SK-N-SH treated with all-trans-retinoic acid at 6 μM for 48 hours (cell line): Measurements from ENCODE around the gene CDIP1.

Experiments used
- ATAC-seq: fragments of 200-7000 bp; cut with Tn5 transposase; 3 replicates; pipeline ENCODE4 v1.9.1; 2020; ENCODE audit warnings: mild to moderate bottlenecking, moderate library complexity
- ARNTL ChIP-seq: fragments of 450-650 bp; formaldehyde crosslinking; IDR thresholded peaks from 2 replicates; pipeline ENCODE4 v1.5.0; 2020; ENCODE audit warnings: low read depth, mild to moderate bottlenecking, moderate library complexity, borderline replicate concordance
- BACH2 ChIP-seq: fragments of 250-450 bp; sonication (Bioruptor Pico); IDR thresholded peaks from 2 replicates; pipeline ENCODE4 v1.9.0; 2021; ENCODE audit warnings: mild to moderate bottlenecking, borderline replicate concordance
- CREB5 ChIP-seq: fragments of 250-450 bp; sonication (Bioruptor Pico); IDR thresholded peaks from 2 replicates; pipeline ENCODE4 v1.5.1; 2020; ENCODE audit warnings: low read depth, mild to moderate bottlenecking, moderate library complexity
- CSDC2 ChIP-seq: fragments of 250-450 bp; sonication (Bioruptor Pico); IDR thresholded peaks from 2 replicates; pipeline ENCODE4 v1.5.0; 2020; ENCODE audit warnings: mild to moderate bottlenecking, moderate library complexity
- CSRNP3 ChIP-seq: fragments of 250-450 bp; sonication (Bioruptor Pico); IDR thresholded peaks from 2 replicates; pipeline ENCODE4 v1.5.1; 2021; ENCODE audit warnings: mild to moderate bottlenecking, moderate library complexity
- ESRRG ChIP-seq: fragments of 250-450 bp; sonication (Bioruptor Pico); IDR thresholded peaks from 2 replicates; pipeline ENCODE4 v1.6.1; 2021; ENCODE audit warnings: mild to moderate bottlenecking
- ISL1 ChIP-seq: fragments of 250-450 bp; sonication (Bioruptor Pico); IDR thresholded peaks from 2 replicates; pipeline ENCODE4 v2.1.2; 2022; ENCODE audit warnings: mild to moderate bottlenecking, moderate library complexity
- OSR1 ChIP-seq: fragments of 250-450 bp; sonication (Bioruptor Pico); IDR thresholded peaks from 2 replicates; pipeline ENCODE4 v1.8.0; 2022; ENCODE audit warnings: moderate library complexity, mild to moderate bottlenecking, inconsistent platforms
- PATZ1 ChIP-seq: fragments of 250-450 bp; sonication (Bioruptor Pico); IDR thresholded peaks from 2 replicates; pipeline ENCODE4 v1.8.0; 2020; ENCODE audit warnings: mild to moderate bottlenecking, moderate library complexity, borderline replicate concordance
- POU6F1 ChIP-seq: fragments of 250-450 bp; sonication (Bioruptor Pico); IDR thresholded peaks from 2 replicates; pipeline ENCODE4 v1.8.0; 2021; ENCODE audit warnings: low read depth, mild to moderate bottlenecking, moderate library complexity, borderline replicate concordance
- PPARA ChIP-seq: fragments of 250-450 bp; sonication (Bioruptor Pico); IDR thresholded peaks from 2 replicates; pipeline ENCODE4 v1.5.0; 2020; ENCODE audit warnings: mild to moderate bottlenecking, borderline replicate concordance
- RARB ChIP-seq: fragments of 250-450 bp; sonication (Bioruptor Pico); IDR thresholded peaks from 2 replicates; pipeline ENCODE4 v1.8.0; 2021; ENCODE audit warnings: mild to moderate bottlenecking, moderate library complexity
- SNAI2 ChIP-seq: fragments of 250-450 bp; sonication (Bioruptor Pico); IDR thresholded peaks from 2 replicates; pipeline ENCODE4 v1.5.0; 2020; ENCODE audit warnings: mild to moderate bottlenecking, moderate library complexity
- TCF4 ChIP-seq: fragments of 250-450 bp; sonication (Bioruptor Pico); IDR thresholded peaks from 2 replicates; pipeline ENCODE4 v1.8.0; 2021; ENCODE audit warnings: mild to moderate bottlenecking, moderate library complexity, borderline replicate concordance
- TOX ChIP-seq: fragments of 250-450 bp; sonication (Bioruptor Pico); IDR thresholded peaks from 2 replicates; pipeline ENCODE4 v1.8.0; 2021; ENCODE audit warnings: mild to moderate bottlenecking, moderate library complexity, borderline replicate concordance
- TSHZ2 ChIP-seq: fragments of 250-450 bp; sonication (Bioruptor Pico); IDR thresholded peaks from 2 replicates; pipeline ENCODE4 v1.5.0; 2020; ENCODE audit warnings: mild to moderate bottlenecking, moderate library complexity
- ZC3H10 ChIP-seq: fragments of 250-450 bp; sonication (Bioruptor Pico); IDR thresholded peaks from 2 replicates; pipeline ENCODE4 v1.5.1; 2021; ENCODE audit warnings: mild to moderate bottlenecking, moderate library complexity
- ZFP3 ChIP-seq: fragments of 250-450 bp; sonication (Bioruptor Pico); IDR thresholded peaks from 2 replicates; pipeline ENCODE4 v1.5.0; 2020; ENCODE audit warnings: mild to moderate bottlenecking, moderate library complexity
- ZFP30 ChIP-seq: fragments of 450-650 bp; formaldehyde crosslinking; IDR thresholded peaks from 2 replicates; pipeline ENCODE4 v1.5.0; 2022; ENCODE audit warnings: mild to moderate bottlenecking, moderate library complexity
- ZNF565 ChIP-seq: fragments of 450-650 bp; formaldehyde crosslinking; conservative IDR thresholded peaks from 2 replicates; pipeline ENCODE4 v1.5.0; 2020; ENCODE audit warnings: low read depth, mild to moderate bottlenecking, moderate library complexity
- ZNF8 ChIP-seq: fragments of 450-650 bp; formaldehyde crosslinking; IDR thresholded peaks from 2 replicates; pipeline ENCODE4 v1.5.0; 2020; ENCODE audit warnings: mild to moderate bottlenecking, moderate library complexity

Gene CDIP1

GRCh38 chr16:4494746-4495490 is 43.7 kb downstream of the CDIP1 start:
- ATAC-seq: peak; percentile 87
- TF ChIP-seq ESRRG (CRISPR knock-in tag): no peak
- TF ChIP-seq POU6F1 (CRISPR knock-in tag): no peak
- TF ChIP-seq BACH2 (CRISPR knock-in tag): no peak
- TF ChIP-seq TCF4: no peak
- no peak for TF ChIP-seq ZNF8 (CRISPR knock-in tag)
- no peak for TF ChIP-seq RARB (CRISPR knock-in tag)

GRCh38 chr16:4491898-4492297 is 46.7 kb downstream of the CDIP1 start:
- no peak for TF ChIP-seq PATZ1
- no peak for TF ChIP-seq OSR1
- TF ChIP-seq TSHZ2 (CRISPR knock-in tag): no peak
- TF ChIP-seq ZNF565 (CRISPR knock-in tag): no peak
- no peak for TF ChIP-seq BACH2 (CRISPR knock-in tag)
- no peak for TF ChIP-seq CSDC2 (CRISPR knock-in tag)
- TF ChIP-seq ZFP3 (CRISPR knock-in tag): no peak
- TF ChIP-seq CREB5 (CRISPR knock-in tag): no peak
- TF ChIP-seq TCF4: no peak
- TF ChIP-seq RARB (CRISPR knock-in tag): no peak
- no peak for TF ChIP-seq TOX (CRISPR knock-in tag)
- no peak for TF ChIP-seq CSRNP3
- no peak for TF ChIP-seq ARNTL
- no peak for TF ChIP-seq ESRRG (CRISPR knock-in tag)
- TF ChIP-seq ZC3H10 (CRISPR knock-in tag): no peak
- TF ChIP-seq ISL1 (CRISPR knock-in tag): no peak
- TF ChIP-seq POU6F1 (CRISPR knock-in tag): no peak
- no peak for TF ChIP-seq ZNF8 (CRISPR knock-in tag)
- TF ChIP-seq SNAI2: no peak
- no peak for ATAC-seq

GRCh38 chr16:4489030-4489429 is 49.5 kb downstream of the CDIP1 start:
- peak; percentile 86 for ATAC-seq
- TF ChIP-seq TCF4: no peak
- no peak for TF ChIP-seq CSRNP3
- TF ChIP-seq POU6F1 (CRISPR knock-in tag): no peak
- TF ChIP-seq ZFP30: no peak
- no peak for TF ChIP-seq BACH2 (CRISPR knock-in tag)
- no peak for TF ChIP-seq PPARA (CRISPR knock-in tag)
- no peak for TF ChIP-seq ZFP3 (CRISPR knock-in tag)
- no peak for TF ChIP-seq CSDC2 (CRISPR knock-in tag)
- no peak for TF ChIP-seq ZNF565 (CRISPR knock-in tag)
- TF ChIP-seq ZC3H10 (CRISPR knock-in tag): no peak
- TF ChIP-seq TOX (CRISPR knock-in tag): no peak
- no peak for TF ChIP-seq OSR1
